SIG-M5 treated with dmso at 0.1 percent for 504 hours (cell line): ENCODE measurements around the gene LAMB4.
A peak's percentile ranks its signal among the peaks of the same experiment; 100 is the strongest.
"Not testable (repeated sequence)": the region's sequence is repeated elsewhere in the genome, so short reads cannot be mapped to it uniquely, and the experiment has no call there.

Source experiments
- DNase-seq: peaks from one replicate; lab custom pipeline; 2025; ENCODE audit not compliant: unreplicated experiment; lab: John Stamatoyannopoulos, UW

The LAMB4 gene

GRCh38 chr7:108054537-108054936 is 75.6 kb downstream of the LAMB4 start:
- no peak for DNase-seq

GRCh38 chr7:108053250-108053649 is 76.9 kb downstream of the LAMB4 start:
- no peak for DNase-seq

GRCh38 chr7:108051454-108051853 is 78.7 kb downstream of the LAMB4 start:
- no peak for DNase-seq

GRCh38 chr7:108049962-108050361 is 80.2 kb downstream of the LAMB4 start:
- DNase-seq = no peak

- DNase-seq = no peak
Observed at GRCh38 chr7:108048422-108048821, 81.7 kb downstream of the LAMB4 start.

GRCh38 chr7:108046952-108047506 is 83.1 kb downstream of the LAMB4 start:
- no peak for DNase-seq

GRCh38 chr7:108045669-108046068 is 84.5 kb downstream of the LAMB4 start:
- no peak for DNase-seq

- DNase-seq = no peak
Observed at GRCh38 chr7:108045154-108045553, 85.0 kb downstream of the LAMB4 start.

- DNase-seq = no peak
Observed at GRCh38 chr7:108044345-108044744, 85.8 kb downstream of the LAMB4 start.

- no peak for DNase-seq
Observed at GRCh38 chr7:108038986-108039385, 91.2 kb downstream of the LAMB4 start.

- DNase-seq = no peak
Observed at GRCh38 chr7:108037741-108038140, 92.4 kb downstream of the LAMB4 start.

- no peak for DNase-seq
Observed at GRCh38 chr7:108037140-108037539, 93.0 kb downstream of the LAMB4 start.

- no peak for DNase-seq
Observed at GRCh38 chr7:108034586-108034985, 95.6 kb downstream of the LAMB4 start.

- DNase-seq = no peak
Observed at GRCh38 chr7:108033776-108034497, 96.2 kb downstream of the LAMB4 start.

- not testable (repeated sequence) for DNase-seq
Observed at GRCh38 chr7:108033309-108033708, 96.9 kb downstream of the LAMB4 start.

GRCh38 chr7:108030516-108030915 is 99.6 kb downstream of the LAMB4 start:
- no peak for DNase-seq

- no peak for DNase-seq
Observed at GRCh38 chr7:108029034-108029433, 101.1 kb downstream of the LAMB4 start.

GRCh38 chr7:108028111-108028510 is 102.0 kb downstream of the LAMB4 start:
- DNase-seq = peak; percentile 14

- DNase-seq = no peak
Observed at GRCh38 chr7:108027239-108027638, 102.9 kb downstream of the LAMB4 start.

- DNase-seq = no peak
Observed at GRCh38 chr7:108026647-108027046, 103.5 kb downstream of the LAMB4 start.

- DNase-seq = peak; percentile 59
Observed at GRCh38 chr7:108026116-108026515, 104.0 kb downstream of the LAMB4 start.

GRCh38 chr7:108024538-108024937 is 105.6 kb downstream of the LAMB4 start:
- DNase-seq = no peak

- no peak for DNase-seq
Observed at GRCh38 chr7:108020585-108020984, 109.6 kb downstream of the LAMB4 start.
